ENCODE data around the gene UBE2M.
"Not testable (repeated sequence)": the region's sequence is repeated elsewhere in the genome, so short reads cannot be mapped to it uniquely, and the experiment has no call there.

UBE2M gene

GRCh38 chr19:58558066-58558622 is at the start of gene UBE2M:
Gene UBE2M (minus strand): TSS chr19:58558611. CDS start chr19:58558381, 230 bp downstream.
- DNase-seq (ENCODE audit: low read depth) = peak; percentile 37
- H3K4me3 ChIP-seq (ENCODE audit: control insufficient read depth, low read depth, low read length) = peak within 1 kb of the TSS; percentile 91
- no peak for TF ChIP-seq CTCF (conservative IDR thresholded peaks at IDR 0.05; ENCODE audit: control insufficient read depth, insufficient read depth, low read depth, low read length)

GRCh38 chr19:58607213-58607612 is 48.8 kb upstream of the UBE2M start:
- not testable (repeated sequence) for H3K4me3 ChIP-seq (ENCODE audit: control insufficient read depth, low read depth, low read length); DNase-seq (ENCODE audit: low read depth)

GRCh38 chr19:58606251-58606896 is 48.0 kb upstream of the UBE2M start:
- not testable (repeated sequence) for DNase-seq (ENCODE audit: low read depth); H3K4me3 ChIP-seq (ENCODE audit: control insufficient read depth, low read depth, low read length)

- H3K4me3 ChIP-seq (ENCODE audit: control insufficient read depth, low read depth, low read length) = no peak overlapping the region
- no peak for TF ChIP-seq CTCF (conservative IDR thresholded peaks at IDR 0.05; ENCODE audit: control insufficient read depth, insufficient read depth, low read depth, low read length)
- DNase-seq (ENCODE audit: low read depth) = no peak
Observed at GRCh38 chr19:58586133-58586765, 27.8 kb upstream of the UBE2M start.

GRCh38 chr19:58585442-58586132 is 27.2 kb upstream of the UBE2M start:
- no peak for TF ChIP-seq CTCF (conservative IDR thresholded peaks at IDR 0.05; ENCODE audit: control insufficient read depth, insufficient read depth, low read depth, low read length)
- no peak overlapping the region for H3K4me3 ChIP-seq (ENCODE audit: control insufficient read depth, low read depth, low read length)
- DNase-seq (ENCODE audit: low read depth) = no peak

GRCh38 chr19:58584498-58585441 is 26.4 kb upstream of the UBE2M start:
- no peak overlapping the region for H3K4me3 ChIP-seq (ENCODE audit: control insufficient read depth, low read depth, low read length)
- no peak for DNase-seq (ENCODE audit: low read depth)
- no peak for TF ChIP-seq CTCF (conservative IDR thresholded peaks at IDR 0.05; ENCODE audit: control insufficient read depth, insufficient read depth, low read depth, low read length)

- no peak for TF ChIP-seq CTCF (conservative IDR thresholded peaks at IDR 0.05; ENCODE audit: control insufficient read depth, insufficient read depth, low read depth, low read length)
- DNase-seq (ENCODE audit: low read depth) = no peak
- H3K4me3 ChIP-seq (ENCODE audit: control insufficient read depth, low read depth, low read length) = no peak overlapping the region
Observed at GRCh38 chr19:58582985-58583384, 24.6 kb upstream of the UBE2M start.
